T-cell (primary cell): ENCODE data around the gene FIBCD1. TPM values are rescaled to one million over a fixed set of nuclear protein-coding genes. Genes with fewer than 3 reads are reported as not detected.

ENCODE experiments used
- ATAC-seq, 4 experiments: fragments of 200-7000 bp in 3 of 4; fragments of 150-1000 bp in 1 of 4; cut with Tn5 transposase; replicated peaks in 1 of 4; 1 replicate in 3 of 4; 2 replicates in 1 of 4; pipeline ENCODE4 v1.10.0; 2021; ENCODE audit warnings: moderate library complexity in 3 of 4, mild to moderate bottlenecking in 2 of 4, moderate number of reproducible peaks in 1 of 4
- CTCF ChIA-PET, 2 donors: fragments of 300-600 bp; sonication (Branson Sonifier 250); formaldehyde crosslinking; loops; one replicate each; lab custom pipeline; 2022; ENCODE audit warnings: antibody characterized with exemption in 2 of 2; lab: Charles Lee
- POLR2A ChIA-PET, 2 donors: fragments of 300-600 bp; sonication (Branson Sonifier 250); formaldehyde crosslinking; loops; one replicate each; lab custom pipeline; 2022; ENCODE audit warnings: antibody characterized with exemption in 2 of 2; lab: Charles Lee
- DNase-seq, 35 experiments: peaks; one replicate each; pipeline versions ENCODE4 v3.0.0 to v3.0.0-alpha.2; 2013 to 2023
- H3K27ac ChIP-seq: one replicate; pipeline ENCODE4 v1.5.1; 2013; ENCODE audit warnings: low read length
- H3K27me3 ChIP-seq, 2 experiments: replicated peaks in 1 of 2; 1 replicate in 1 of 2; 2 replicates in 1 of 2; pipeline versions ENCODE4 v1.6.1 to v1.7.0; 2013; ENCODE audit warnings: low read length in 1 of 2, mixed read lengths in 1 of 2; ENCODE audit not compliant: control insufficient read depth in 2 of 2, insufficient read depth in 2 of 2; ENCODE audit errors: extremely low read depth in 1 of 2
- H3K36me3 ChIP-seq, 2 donors: 1 replicate in 1 of 2; 2 replicates in 1 of 2; pipeline versions ENCODE4 v1.6.1 to v1.7.0; 2013; ENCODE audit warnings: low read length in 1 of 2; ENCODE audit not compliant: control insufficient read depth in 2 of 2, insufficient read depth in 1 of 2; ENCODE audit errors: extremely low read depth in 1 of 2
- H3K4me1 ChIP-seq, 2 experiments: 1 replicate in 1 of 2; 2 replicates in 1 of 2; pipeline versions ENCODE4 v1.6.1 to v1.7.0; 2013; ENCODE audit warnings: low read length in 2 of 2, mixed read lengths in 1 of 2; ENCODE audit not compliant: insufficient read depth in 2 of 2, control insufficient read depth in 1 of 2; ENCODE audit errors: extremely low read depth in 1 of 2
- H3K4me3 ChIP-seq, 2 donors: 1 replicate in 1 of 2; 2 replicates in 1 of 2; pipeline versions ENCODE4 v1.5.1 to v1.7.0; 2013; ENCODE audit warnings: mild to moderate bottlenecking in 2 of 2, low read length in 1 of 2, moderate library complexity in 1 of 2; ENCODE audit not compliant: control insufficient read depth in 1 of 2; ENCODE audit errors: extremely low read depth in 1 of 2
- H3K9me3 ChIP-seq: 2 replicates; pipeline ENCODE4 v1.7.0; 2013
- H3K27ac Mint-ChIP-seq, 2 donors: one replicate each; pipeline ENCODE4 v1.8.0; 2020 to 2021; ENCODE audit warnings: mild to moderate bottlenecking in 2 of 2, mixed read lengths in 2 of 2
- H3K27me3 Mint-ChIP-seq, 2 donors: one replicate each; pipeline ENCODE4 v1.8.0; 2021 to 2022; ENCODE audit warnings: mixed read lengths in 2 of 2
- H3K36me3 Mint-ChIP-seq: one replicate; pipeline ENCODE4 v1.8.0; 2021; ENCODE audit warnings: mixed read lengths
- H3K4me1 Mint-ChIP-seq, 3 donors: one replicate each; pipeline ENCODE4 v1.8.0; 2020 to 2022; ENCODE audit warnings: mixed read lengths in 3 of 3, mild to moderate bottlenecking in 1 of 3
- H3K4me3 Mint-ChIP-seq, 3 donors: one replicate each; pipeline ENCODE4 v1.8.0; 2020 to 2022; ENCODE audit warnings: mild to moderate bottlenecking in 3 of 3, mixed read lengths in 3 of 3, moderate library complexity in 3 of 3
- H3K9me3 Mint-ChIP-seq, 3 donors: one replicate each; pipeline ENCODE4 v1.8.0; 2020 to 2022; ENCODE audit warnings: mixed read lengths in 3 of 3
- WGBS: methylation state at CpG from one replicate; pipeline ENCODE4 v1.1.5; 2013; ENCODE audit warnings: missing lambda C conversion rate; ENCODE audit not compliant: insufficient coverage; 5-methylcytosine and 5-hydroxymethylcytosine counted together
- total RNA-seq, 35 experiments: library from RNA in 6 of 35; stranded (reverse) in 6 of 35; fragments of 120-200 nt in 1 of 35; gene quantifications; one replicate each; pipeline versions ENCODE4 v1.2.1 to v1.2.4 and lab custom pipeline; 2013 to 2026

Gene FIBCD1
- total RNA-seq, 5 donors from 2014 or later (not counting 1 experiment from before 2014, with no cell fraction given): not detected

- peaks cover 0 to 4% (median 2%) of the 10 kb centered on the region in 3 donors for H3K4me1 Mint-ChIP-seq
- no peaks in the 10 kb centered on the region for H3K27me3 ChIP-seq
- H3K27ac Mint-ChIP-seq: no peak overlapping the region
- no peaks in the 10 kb centered on the region for H3K27me3 Mint-ChIP-seq
- 93% methylated on average over 8 of the region's 9 CpGs for WGBS
- peaks cover 10% of the 10 kb centered on the region for H3K36me3 Mint-ChIP-seq
- no peak overlapping the region for H3K4me3 Mint-ChIP-seq
- no peaks in the 10 kb centered on the region for H3K9me3 Mint-ChIP-seq
- H3K9me3 ChIP-seq: no peaks in the 10 kb centered on the region
- H3K36me3 ChIP-seq: peaks cover 5 to 27% of the 10 kb centered on the region in 2 donors
- POLR2A ChIA-PET: no interaction called here
- CTCF ChIA-PET: no interaction called here
- no peak overlapping the region for H3K4me3 ChIP-seq
- DNase-seq: no peak
- H3K4me1 ChIP-seq: no peaks in the 10 kb centered on the region
- no peak for ATAC-seq
- no peak overlapping the region for H3K27ac ChIP-seq
Measured at GRCh38 chr9:130854835-130855234, 84.2 kb downstream of the FIBCD1 start.

GRCh38 chr9:130854092-130854491 is 85.0 kb downstream of the FIBCD1 start:
- peaks cover 5 to 27% of the 10 kb centered on the region in 2 donors for H3K36me3 ChIP-seq
- Mint-ChIP-seq H3K27me3 (no peaks in the 10 kb centered on the region), H3K36me3 (peaks cover 10% of the 10 kb centered on the region), H3K27ac (no peak overlapping the region), H3K9me3 (no peaks in the 10 kb centered on the region), H3K4me1 (peaks cover 0 to 5% (median 4%) of the 10 kb centered on the region in 3 donors), H3K4me3 (no peak overlapping the region)
- ChIA-PET CTCF (no interaction called here), POLR2A (no interaction called here)
- no CpG with 5 or more reads among the region's 8 CpGs for WGBS
- H3K4me1 ChIP-seq: no peaks in the 10 kb centered on the region
- DNase-seq (no peak), ATAC-seq (no peak)
- H3K9me3 ChIP-seq: no peaks in the 10 kb centered on the region
- no peak overlapping the region for H3K4me3 ChIP-seq
- no peak overlapping the region for H3K27ac ChIP-seq
- no peaks in the 10 kb centered on the region for H3K27me3 ChIP-seq

GRCh38 chr9:130852801-130853200 is 86.2 kb downstream of the FIBCD1 start:
- WGBS: 91% methylated on average over 5 of the region's 7 CpGs
- no peak for ATAC-seq
- H3K4me1 Mint-ChIP-seq: peaks cover 0 to 5% (median 4%) of the 10 kb centered on the region in 3 donors
- no peak for DNase-seq
- Histone ChIP-seq H3K36me3 (peaks cover 5 to 19% of the 10 kb centered on the region in 2 donors), H3K9me3 (no peaks in the 10 kb centered on the region), H3K4me1 (no peaks in the 10 kb centered on the region), H3K27me3 (no peaks in the 10 kb centered on the region), H3K27ac (no peak overlapping the region), H3K4me3 (no peak overlapping the region)
- no peak overlapping the region for H3K4me3 Mint-ChIP-seq
- no peak overlapping the region for H3K27ac Mint-ChIP-seq
- peaks cover 10% of the 10 kb centered on the region for H3K36me3 Mint-ChIP-seq
- no peaks in the 10 kb centered on the region for H3K27me3 Mint-ChIP-seq
- no peaks in the 10 kb centered on the region for H3K9me3 Mint-ChIP-seq
- POLR2A ChIA-PET: interaction anchor here in 1 of 2 donors (0.7 kb wide), 1 partner anchor 13 kb away, joined by 9 read pairs; no protein-coding TSS in a partner anchor
- CTCF ChIA-PET: no interaction called here

Other genes with a start within 250 kb of the FIBCD1 start
- 10 to 100 TPM; 49.1 to 59.1 (median 52.1) TPM for gene EXOSC2, start 245.5 kb downstream of the FIBCD1 start, total RNA-seq
- gene ABL1, start 104.0 kb downstream of the FIBCD1 start, total RNA-seq: 10 to 100 TPM; 33.3 to 40.0 (median 37.7) TPM
- gene QRFP, start 42.4 kb downstream of the FIBCD1 start, total RNA-seq: not detected
- gene LAMC3, start 69.9 kb upstream of the FIBCD1 start, total RNA-seq: 1 to 10 TPM in 3 of 5 donors, under 1 TPM in 2; 0.35 to 3.7 (median 1.8) TPM
- under 1 TPM in 3 of 5 donors, not detected in 2; 0.37 to 0.67 (median 0.51) TPM for gene AIF1L, start 157.3 kb upstream of the FIBCD1 start, total RNA-seq
- gene NUP214, start 186.3 kb upstream of the FIBCD1 start, total RNA-seq: 100 to 1,000 TPM in 1 of 5 donors, 10 to 100 TPM in 4; 66.7 to 106 (median 68.5) TPM